ENCODE measurements around the gene GPAM. TPM values are rescaled to one million over a fixed set of nuclear protein-coding genes. Genes with fewer than 3 reads are reported as not detected.

Gene GPAM
- total and polyA plus RNA-seq, 8 donors: 1.2 to 14.0 (median 3.0) TPM

- Histone ChIP-seq H3K9me3 (peaks cover 2 to 11% (median 8%) of the 10 kb centered on the region in 4 donors), H3K4me3 (no peak overlapping the region), H3K4me1 (no peaks in the 10 kb centered on the region), H3K27me3 (no peaks in the 10 kb centered on the region), H3K27ac (no peak overlapping the region), H3K36me3 (no peaks in the 10 kb centered on the region)
- TF ChIP-seq EP300 (IDR thresholded peaks at IDR 0.05) (no peak), POLR2AphosphoS5 (IDR thresholded peaks at IDR 0.05) (no peak), CTCF (IDR thresholded peaks at IDR 0.05) (no peak), POLR2A (IDR thresholded peaks at IDR 0.05) (no peak)
- DNase-seq: no peak
- 13 to 62% (median 50%) methylated on average over 2 of the region's 2 CpGs for WGBS, 5 donors
- intact Hi-C loops (cut with DNase I; ENCODE audit: low total_unique reads): no loop called here
Observed at GRCh38 chr10:112223725-112224124, 40.2 kb upstream of the GPAM start.

- no peak for DNase-seq
- Histone ChIP-seq H3K4me1 (no peaks in the 10 kb centered on the region), H3K4me3 (no peak overlapping the region), H3K36me3 (no peaks in the 10 kb centered on the region), H3K27me3 (no peaks in the 10 kb centered on the region), H3K9me3 (peaks cover 2 to 11% (median 8%) of the 10 kb centered on the region in 4 donors), H3K27ac (no peak overlapping the region)
- TF ChIP-seq EP300 (IDR thresholded peaks at IDR 0.05): no peak
- no peak for TF ChIP-seq POLR2A (IDR thresholded peaks at IDR 0.05)
- no peak for TF ChIP-seq CTCF (IDR thresholded peaks at IDR 0.05)
- intact Hi-C loops (cut with DNase I; ENCODE audit: low total_unique reads): no loop called here
- WGBS, 5 donors: 70 to 94% (median 92%) methylated on average over 2 of the region's 2 CpGs
Observed at GRCh38 chr10:112222799-112223198, 39.2 kb upstream of the GPAM start.

- no peak for TF ChIP-seq EP300 (IDR thresholded peaks at IDR 0.05)
- no peak for TF ChIP-seq CTCF (IDR thresholded peaks at IDR 0.05)
- no peak for TF ChIP-seq POLR2A (IDR thresholded peaks at IDR 0.05)
- no peak for TF ChIP-seq POLR2AphosphoS5 (IDR thresholded peaks at IDR 0.05)
- H3K4me3 ChIP-seq: no peak overlapping the region
- no peaks in the 10 kb centered on the region for H3K4me1 ChIP-seq
- WGBS, 5 donors: 76 to 91% (median 89%) methylated on average over 3 of the region's 3 CpGs
- intact Hi-C loops (cut with DNase I; ENCODE audit: low total_unique reads): no loop called here
- no peaks in the 10 kb centered on the region for H3K36me3 ChIP-seq
- H3K27me3 ChIP-seq: no peaks in the 10 kb centered on the region
- H3K9me3 ChIP-seq: peaks cover 2 to 11% (median 8%) of the 10 kb centered on the region in 4 donors
- no peak overlapping the region for H3K27ac ChIP-seq
- DNase-seq: no peak
Observed at GRCh38 chr10:112221545-112221944, 38.0 kb upstream of the GPAM start.

GRCh38 chr10:112218960-112219359 is 35.4 kb upstream of the GPAM start:
- WGBS, 5 donors: 62 to 76% (median 70%) methylated on average over 2 of the region's 2 CpGs
- Histone ChIP-seq H3K9me3 (peaks cover 2 to 11% (median 8%) of the 10 kb centered on the region in 4 donors), H3K36me3 (no peaks in the 10 kb centered on the region), H3K4me1 (peaks cover 0 to 8% (median 0%) of the 10 kb centered on the region in 4 donors), H3K27ac (no peak overlapping the region), H3K4me3 (no peak overlapping the region), H3K27me3 (no peaks in the 10 kb centered on the region)
- intact Hi-C loops (cut with DNase I; ENCODE audit: low total_unique reads): no loop called here
- no peak for DNase-seq
- no peak for TF ChIP-seq EP300 (IDR thresholded peaks at IDR 0.05)
- no peak for TF ChIP-seq POLR2AphosphoS5 (IDR thresholded peaks at IDR 0.05)
- no peak for TF ChIP-seq POLR2A (IDR thresholded peaks at IDR 0.05)
- no peak for TF ChIP-seq CTCF (IDR thresholded peaks at IDR 0.05)
